Left ventricle myocardium inferior (tissue), 1 donor: ENCODE measurements around the gene LRRN4. TPM values are rescaled to one million over a fixed set of nuclear protein-coding genes. Genes with fewer than 3 reads are reported as not detected.

ENCODE experiments used
- DNase-seq: peaks from one replicate; pipeline ENCODE4 v3.0.0-alpha.2; 2020
- H3K27ac ChIP-seq: fragments of 200-600 bp; replicated peaks from 2 replicates; pipeline ENCODE4 v1.8.0; 2021
- H3K27me3 ChIP-seq: fragments of 200-600 bp; 2 replicates; pipeline ENCODE4 v1.8.0; 2021; ENCODE audit warnings: low read depth
- H3K36me3 ChIP-seq: fragments of 200-600 bp; 2 replicates; pipeline ENCODE4 v1.8.0; 2021
- H3K4me1 ChIP-seq: fragments of 200-600 bp; 2 replicates; pipeline ENCODE4 v1.8.0; 2021
- H3K4me3 ChIP-seq: fragments of 200-600 bp; 2 replicates; pipeline ENCODE4 v1.8.0; 2021; ENCODE audit warnings: mild to moderate bottlenecking, moderate library complexity
- H3K9me3 ChIP-seq: fragments of 200-600 bp; replicated peaks from 2 replicates; pipeline ENCODE4 v1.8.0; 2021
- intact Hi-C: fragments of 100-400 bp; cut with micrococcal nuclease; formaldehyde crosslinking; loops from one replicate; pipeline ENCODE4 v1.11.0; 2022
- total RNA-seq: library from RNA; stranded (reverse); fragmentation: NEBNext Ultra II Directional; extraction: Animal tissue kit (Norgen Biotek cat#: 25700); gene quantifications from one replicate; pipeline ENCODE4 v1.2.1, GENCODE V29; 2021
- TF ChIP-seq, protein P1 (sequence below): fragments of 200-600 bp; IDR thresholded peaks from 2 replicates; pipeline ENCODE4 v1.8.0; 2021; ENCODE audit warnings: antibody characterized with exemption, mild to moderate bottlenecking, borderline replicate concordance
- donor health status: DM: no; HTN: yes; CAD: no; lungs with severe emphysema.

LRRN4 gene
- total RNA-seq, 1 donor from 2014 or later = 0.08 TPM

DNA sequence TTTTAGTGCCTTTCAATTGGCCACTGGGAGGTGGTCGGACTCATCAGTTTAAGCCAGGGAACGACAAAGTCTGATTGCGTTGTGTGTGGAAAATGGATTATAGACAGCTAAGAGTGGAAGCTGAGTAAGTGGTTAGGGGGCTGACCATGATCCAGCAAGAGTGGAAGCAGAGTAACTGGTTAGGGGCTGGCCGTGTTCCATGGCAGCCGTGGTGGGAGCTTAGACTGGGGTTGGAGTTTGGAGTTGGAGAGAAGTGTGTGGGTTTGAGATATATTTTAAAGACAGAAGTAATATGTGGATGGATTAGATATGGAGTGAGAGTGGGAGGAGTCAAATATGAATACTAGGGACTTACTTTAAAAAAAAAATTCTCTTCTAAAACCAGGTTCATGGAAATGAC is 41.7 kb downstream of the LRRN4 start:
- intact Hi-C loops = no loop called here
- H3K4me3 ChIP-seq = no peak overlapping the region
- H3K27ac ChIP-seq = no peak overlapping the region
- H3K27me3 ChIP-seq = no peaks in the 10 kb centered on the region
- peaks cover 66% of the 10 kb centered on the region for H3K4me1 ChIP-seq
- no peaks in the 10 kb centered on the region for H3K9me3 ChIP-seq
- peaks cover 59% of the 10 kb centered on the region for H3K36me3 ChIP-seq
- TF ChIP-seq, protein P1, sequence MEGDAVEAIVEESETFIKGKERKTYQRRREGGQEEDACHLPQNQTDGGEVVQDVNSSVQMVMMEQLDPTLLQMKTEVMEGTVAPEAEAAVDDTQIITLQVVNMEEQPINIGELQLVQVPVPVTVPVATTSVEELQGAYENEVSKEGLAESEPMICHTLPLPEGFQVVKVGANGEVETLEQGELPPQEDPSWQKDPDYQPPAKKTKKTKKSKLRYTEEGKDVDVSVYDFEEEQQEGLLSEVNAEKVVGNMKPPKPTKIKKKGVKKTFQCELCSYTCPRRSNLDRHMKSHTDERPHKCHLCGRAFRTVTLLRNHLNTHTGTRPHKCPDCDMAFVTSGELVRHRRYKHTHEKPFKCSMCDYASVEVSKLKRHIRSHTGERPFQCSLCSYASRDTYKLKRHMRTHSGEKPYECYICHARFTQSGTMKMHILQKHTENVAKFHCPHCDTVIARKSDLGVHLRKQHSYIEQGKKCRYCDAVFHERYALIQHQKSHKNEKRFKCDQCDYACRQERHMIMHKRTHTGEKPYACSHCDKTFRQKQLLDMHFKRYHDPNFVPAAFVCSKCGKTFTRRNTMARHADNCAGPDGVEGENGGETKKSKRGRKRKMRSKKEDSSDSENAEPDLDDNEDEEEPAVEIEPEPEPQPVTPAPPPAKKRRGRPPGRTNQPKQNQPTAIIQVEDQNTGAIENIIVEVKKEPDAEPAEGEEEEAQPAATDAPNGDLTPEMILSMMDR = no peak
- DNase-seq = no peak

DNA sequence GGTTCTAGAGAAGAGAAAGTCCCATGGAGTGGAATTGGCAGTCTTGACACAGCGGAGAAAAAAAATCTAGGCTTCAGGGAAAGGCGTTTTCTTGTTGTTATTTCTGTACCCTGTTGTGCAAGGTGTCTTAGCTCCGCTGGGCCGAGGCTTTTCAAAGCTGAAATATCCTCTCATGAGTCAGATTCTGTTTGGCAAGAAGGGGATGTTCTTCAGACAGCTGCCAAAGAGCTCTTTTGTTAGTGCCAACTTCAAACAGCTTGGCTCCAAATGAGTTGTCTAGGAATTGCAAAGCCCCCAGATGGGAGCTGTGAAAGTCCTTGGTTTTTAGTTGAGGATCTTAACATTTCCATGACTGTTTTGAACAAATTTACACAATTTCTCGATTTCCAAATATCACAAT is 45.6 kb downstream of the LRRN4 start:
- Histone ChIP-seq H3K4me1 (peaks cover 68% of the 10 kb centered on the region), H3K4me3 (peak overlapping the region; percentile 87), H3K27me3 (no peaks in the 10 kb centered on the region), H3K27ac (peak overlapping the region; percentile 92), H3K36me3 (peaks cover 35% of the 10 kb centered on the region), H3K9me3 (no peaks in the 10 kb centered on the region)
- intact Hi-C loops = no loop called here
- DNase-seq = no peak
- TF ChIP-seq, protein P1 = no peak

DNA sequence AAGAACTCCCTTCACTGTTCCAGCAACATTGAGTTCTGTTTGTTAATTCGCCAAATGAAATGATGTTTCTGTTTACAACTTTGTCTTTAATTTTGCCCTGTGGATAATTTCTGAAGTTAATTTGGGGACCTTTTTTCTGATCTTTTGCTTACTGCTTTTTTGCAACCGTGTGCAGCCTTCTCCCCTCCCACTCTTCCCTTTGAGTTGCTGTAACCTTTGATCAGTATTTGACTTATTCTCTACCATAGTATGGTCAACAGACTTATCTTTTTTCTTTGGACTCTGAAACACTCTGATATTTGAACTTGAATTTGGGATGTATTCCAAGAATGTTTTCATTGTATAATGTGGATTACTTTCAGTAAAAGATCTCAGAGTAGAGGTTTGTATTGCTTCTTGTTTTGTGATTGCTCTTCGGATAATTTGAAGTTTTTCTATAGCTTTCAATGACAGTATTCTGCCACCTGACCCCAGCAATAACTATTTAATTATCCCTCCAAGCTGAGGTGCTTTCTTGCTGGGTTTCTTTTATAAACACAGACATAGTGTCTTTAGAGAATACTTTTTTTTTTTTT is 46.2 kb downstream of the LRRN4 start:
- H3K4me1 ChIP-seq = peaks cover 62% of the 10 kb centered on the region
- peak overlapping the region; percentile 87 for H3K4me3 ChIP-seq
- TF ChIP-seq, protein P1 = no peak
- no peaks in the 10 kb centered on the region for H3K27me3 ChIP-seq
- H3K27ac ChIP-seq = peak overlapping the region; percentile 92
- H3K9me3 ChIP-seq = no peaks in the 10 kb centered on the region
- intact Hi-C loops = no loop called here
- peaks cover 31% of the 10 kb centered on the region for H3K36me3 ChIP-seq
- no peak for DNase-seq

DNA sequence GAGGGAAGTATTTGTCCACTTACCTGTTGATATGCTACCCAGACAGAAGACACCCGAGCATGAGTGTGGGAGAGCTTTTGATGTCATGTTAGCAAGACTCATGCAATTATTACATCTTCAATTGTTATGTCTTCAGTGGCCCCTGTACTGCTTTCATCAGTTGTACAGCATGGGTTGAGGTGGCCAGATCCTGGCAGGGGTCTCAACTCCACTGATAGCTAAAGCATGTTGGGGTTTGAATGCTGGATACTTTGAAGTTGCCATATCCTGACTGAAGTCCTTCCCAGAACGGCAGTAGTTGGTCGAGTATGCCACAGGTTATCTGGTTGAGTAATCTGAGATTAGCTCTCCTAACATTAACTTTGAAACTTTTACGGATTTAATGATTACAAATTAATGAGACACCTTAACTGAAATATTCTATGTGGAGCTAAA is 46.7 kb downstream of the LRRN4 start:
- H3K27ac ChIP-seq = peak overlapping the region; percentile 92
- peak overlapping the region; percentile 87 for H3K4me3 ChIP-seq
- TF ChIP-seq, protein P1 = no peak
- intact Hi-C loops = no loop called here
- peaks cover 25% of the 10 kb centered on the region for H3K36me3 ChIP-seq
- no peaks in the 10 kb centered on the region for H3K27me3 ChIP-seq
- DNase-seq = no peak
- no peaks in the 10 kb centered on the region for H3K9me3 ChIP-seq
- H3K4me1 ChIP-seq = peaks cover 57% of the 10 kb centered on the region

DNA sequence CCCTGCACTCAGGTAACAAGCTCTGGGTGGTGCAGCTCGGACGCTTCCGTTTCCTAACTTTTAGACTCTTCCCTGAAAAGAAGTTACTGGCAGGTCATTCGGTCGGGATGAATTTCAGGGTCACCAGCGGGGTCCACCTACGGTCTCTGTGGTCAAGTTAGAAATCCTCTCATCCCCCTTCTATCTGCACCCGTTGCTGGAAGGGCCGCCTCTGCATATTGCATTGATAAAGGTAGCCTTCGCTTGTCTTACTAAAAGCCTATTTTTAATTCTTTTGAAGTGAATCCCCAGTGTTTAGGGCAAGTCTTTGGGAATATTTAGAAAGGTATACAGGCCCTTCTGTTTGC is 47.3 kb downstream of the LRRN4 start:
- TF ChIP-seq, protein P1 = no peak
- peaks cover 55% of the 10 kb centered on the region for H3K4me1 ChIP-seq
- intact Hi-C loops = no loop called here
- peak overlapping the region; percentile 87 for H3K4me3 ChIP-seq
- H3K27me3 ChIP-seq = no peaks in the 10 kb centered on the region
- peaks cover 20% of the 10 kb centered on the region for H3K36me3 ChIP-seq
- DNase-seq = peak; percentile 15
- H3K27ac ChIP-seq = peak overlapping the region; percentile 92
- H3K9me3 ChIP-seq = no peaks in the 10 kb centered on the region
